GM12873 (cell line): Measurements from ENCODE around the gene SHISAL2A.

Experiments
- TF ChIP-seq, protein P1 (sequence below): IDR thresholded peaks from 2 replicates; pipeline ENCODE4 v1.5.1; 2012; ENCODE audit warnings: low read depth, mild to moderate bottlenecking, moderate library complexity, low read length, control low read depth; ENCODE audit not compliant: insufficient read depth; ENCODE audit errors: missing control alignments

The SHISAL2A gene

DNA sequence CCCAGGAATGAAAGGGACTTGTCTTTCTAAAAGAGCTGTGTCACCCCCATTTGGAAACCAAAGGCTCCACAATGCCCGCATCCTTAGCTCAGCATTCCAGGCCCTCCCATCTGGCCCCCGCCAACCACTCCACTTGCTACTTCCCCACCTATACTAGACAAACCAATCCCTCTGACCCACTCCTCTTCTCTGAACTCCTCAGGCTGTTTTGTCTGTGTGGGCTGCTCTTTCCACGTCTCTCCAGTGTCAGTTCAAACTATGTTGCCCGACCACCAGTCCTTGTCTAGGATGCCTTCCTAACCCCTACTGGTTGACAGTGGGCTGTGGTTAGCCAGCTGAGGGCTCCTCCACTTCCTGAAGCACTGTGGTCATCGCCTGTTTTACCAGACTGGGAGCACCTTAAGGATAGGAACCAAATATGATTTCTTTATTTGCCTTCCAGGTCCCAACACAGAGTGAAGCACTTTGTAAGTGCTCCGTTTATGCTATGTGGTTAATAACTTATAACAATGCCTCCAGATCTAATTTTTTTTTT, 73.2 kb downstream of the SHISAL2A start:
- TF ChIP-seq, protein P1, sequence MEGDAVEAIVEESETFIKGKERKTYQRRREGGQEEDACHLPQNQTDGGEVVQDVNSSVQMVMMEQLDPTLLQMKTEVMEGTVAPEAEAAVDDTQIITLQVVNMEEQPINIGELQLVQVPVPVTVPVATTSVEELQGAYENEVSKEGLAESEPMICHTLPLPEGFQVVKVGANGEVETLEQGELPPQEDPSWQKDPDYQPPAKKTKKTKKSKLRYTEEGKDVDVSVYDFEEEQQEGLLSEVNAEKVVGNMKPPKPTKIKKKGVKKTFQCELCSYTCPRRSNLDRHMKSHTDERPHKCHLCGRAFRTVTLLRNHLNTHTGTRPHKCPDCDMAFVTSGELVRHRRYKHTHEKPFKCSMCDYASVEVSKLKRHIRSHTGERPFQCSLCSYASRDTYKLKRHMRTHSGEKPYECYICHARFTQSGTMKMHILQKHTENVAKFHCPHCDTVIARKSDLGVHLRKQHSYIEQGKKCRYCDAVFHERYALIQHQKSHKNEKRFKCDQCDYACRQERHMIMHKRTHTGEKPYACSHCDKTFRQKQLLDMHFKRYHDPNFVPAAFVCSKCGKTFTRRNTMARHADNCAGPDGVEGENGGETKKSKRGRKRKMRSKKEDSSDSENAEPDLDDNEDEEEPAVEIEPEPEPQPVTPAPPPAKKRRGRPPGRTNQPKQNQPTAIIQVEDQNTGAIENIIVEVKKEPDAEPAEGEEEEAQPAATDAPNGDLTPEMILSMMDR, result no peak
